HG02759 (cell line): ENCODE data around the gene PLXNB2.
A peak's percentile ranks its signal among the peaks of the same experiment; 100 is the strongest.
"Not testable (repeated sequence)": the region's sequence is repeated elsewhere in the genome, so short reads cannot be mapped to it uniquely, and the experiment has no call there.

ENCODE experiments used
- ATAC-seq: cut with Tn5 transposase; IDR thresholded peaks from one replicate; pipeline ENCODE4 v1.9.1; 2021; ENCODE audit warnings: mild to moderate bottlenecking, moderate library complexity; ENCODE audit not compliant: unreplicated experiment

The PLXNB2 gene

GRCh38 chr22:50282361-50283155, 24.9 kb downstream of the PLXNB2 start:
- no peak for ATAC-seq

DNA sequence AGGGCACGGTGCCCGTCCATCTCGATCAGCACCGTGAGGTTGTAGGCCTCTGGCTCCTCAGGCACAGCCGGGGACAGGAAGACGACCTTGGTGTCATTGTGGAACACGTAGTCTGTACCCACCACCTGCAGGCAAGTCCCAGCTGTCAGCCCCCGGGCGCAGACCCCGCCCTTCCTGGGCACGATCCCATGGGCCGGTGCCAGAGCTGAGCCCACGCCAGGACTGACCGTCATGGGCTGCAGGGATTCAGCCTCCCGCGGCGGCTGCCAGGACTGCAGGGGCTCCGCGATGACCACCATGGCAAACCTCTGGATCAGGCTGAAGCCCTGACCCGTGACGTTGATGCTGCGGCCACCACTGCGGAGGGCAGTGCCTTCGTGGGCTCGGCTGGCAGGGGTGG, 25.5 kb downstream of the PLXNB2 start:
- ATAC-seq = no peak

DNA sequence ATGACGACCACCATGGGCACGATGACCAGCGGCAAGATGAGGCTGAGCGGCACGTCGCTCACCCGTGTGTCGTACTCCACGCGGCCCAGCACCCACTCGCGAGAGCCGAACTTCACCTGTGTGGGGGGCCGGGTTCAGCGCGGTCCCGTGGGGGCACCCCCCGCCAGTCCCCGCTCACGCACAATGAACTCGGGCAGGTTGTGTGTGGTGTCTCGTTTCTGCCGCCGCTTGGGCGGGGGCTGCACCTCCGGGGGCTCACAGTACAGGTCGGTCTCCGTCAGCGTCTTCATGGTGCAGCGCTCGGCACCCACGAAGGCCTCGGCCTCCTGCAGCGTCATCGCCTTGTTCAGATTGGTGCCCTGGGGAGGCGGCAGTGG, 26.1 kb downstream of the PLXNB2 start:
- ATAC-seq = no peak

DNA sequence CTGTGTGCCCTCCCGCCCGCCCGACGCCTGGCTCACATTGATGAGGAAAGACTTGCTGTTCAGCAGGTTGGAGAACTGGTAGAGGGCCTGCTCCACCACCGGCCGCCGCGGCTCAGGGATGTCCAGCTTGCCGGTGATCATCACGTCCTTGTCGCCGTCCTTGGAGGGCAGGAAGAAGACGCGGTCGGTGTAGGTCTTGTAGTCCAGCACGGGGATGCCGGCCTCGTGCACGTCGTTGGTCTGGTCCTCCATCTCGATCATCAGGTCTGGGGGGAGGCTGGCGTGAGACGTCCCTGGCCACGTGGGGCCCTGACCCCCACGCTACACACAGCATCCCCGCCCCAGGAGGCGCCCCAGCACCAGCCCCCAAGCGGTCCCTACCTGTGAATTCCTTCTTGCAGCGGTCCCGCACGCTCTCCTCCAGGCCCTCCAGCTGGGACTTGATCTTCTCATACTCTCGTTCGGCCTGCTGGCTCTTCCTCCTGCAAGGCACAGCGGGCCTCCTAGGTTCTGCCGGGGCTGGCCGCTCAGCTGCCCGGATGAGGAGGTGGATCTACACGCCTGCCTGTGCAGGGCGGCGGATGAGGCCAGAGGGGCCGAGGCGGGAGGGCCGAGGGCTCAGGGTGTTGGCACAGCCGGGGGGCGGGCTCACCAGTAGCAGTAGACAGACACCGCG, 26.6 kb downstream of the PLXNB2 start:
- no peak for ATAC-seq

GRCh38 chr22:50280022-50280707, 27.3 kb downstream of the PLXNB2 start:
- ATAC-seq = no peak

DNA sequence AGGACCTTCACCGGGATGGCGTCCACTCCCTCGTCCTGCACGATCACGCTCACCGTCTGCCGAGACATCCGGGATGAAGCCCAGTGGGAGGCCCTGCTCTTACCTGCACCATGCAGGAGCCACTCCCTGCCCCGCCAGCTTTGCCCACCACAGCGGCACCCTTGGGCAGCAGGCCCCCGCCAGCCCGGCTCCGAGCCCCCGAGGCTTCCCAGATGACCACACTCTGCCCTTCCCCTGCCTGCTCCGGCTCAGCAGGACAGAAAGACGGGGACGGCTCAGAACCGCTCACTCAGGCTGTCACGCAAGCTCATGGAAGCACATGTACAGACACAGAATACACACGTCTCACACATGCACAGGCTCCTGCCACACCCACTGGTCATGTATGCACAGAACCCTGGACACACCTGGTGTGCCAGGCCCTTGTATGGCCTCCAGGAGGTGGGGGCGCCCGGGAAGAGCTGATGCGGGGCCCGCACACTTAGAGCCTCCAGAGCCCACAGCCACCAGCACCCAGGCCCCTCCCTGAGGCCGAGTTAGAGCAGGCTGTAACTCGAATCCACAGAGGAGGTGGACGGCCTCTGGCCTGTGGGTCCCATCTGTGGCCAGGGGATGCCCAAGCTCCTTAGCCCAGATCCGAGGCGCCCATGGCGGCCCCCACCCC, 28.4 kb downstream of the PLXNB2 start:
- no peak for ATAC-seq

DNA sequence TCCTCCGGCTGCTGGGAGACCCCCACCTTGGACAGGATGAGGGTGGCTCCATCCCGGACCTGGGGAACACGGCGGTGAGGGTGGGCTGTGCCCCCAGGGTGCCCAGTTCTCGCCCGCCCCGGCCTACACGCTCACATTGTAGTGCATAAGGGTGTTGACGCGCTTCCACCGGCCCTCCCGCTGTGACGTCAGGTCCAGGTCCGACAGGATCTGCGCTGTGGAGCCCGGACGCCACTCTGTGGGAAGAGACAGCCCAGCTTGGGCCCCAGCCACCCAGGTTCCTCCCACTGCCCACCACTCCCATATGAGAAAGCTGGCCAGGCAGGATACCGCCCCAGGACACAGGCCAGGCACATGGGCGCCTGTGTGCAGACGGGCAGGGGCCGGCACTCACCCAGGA, 29.0 kb downstream of the PLXNB2 start:
- no peak for ATAC-seq

DNA sequence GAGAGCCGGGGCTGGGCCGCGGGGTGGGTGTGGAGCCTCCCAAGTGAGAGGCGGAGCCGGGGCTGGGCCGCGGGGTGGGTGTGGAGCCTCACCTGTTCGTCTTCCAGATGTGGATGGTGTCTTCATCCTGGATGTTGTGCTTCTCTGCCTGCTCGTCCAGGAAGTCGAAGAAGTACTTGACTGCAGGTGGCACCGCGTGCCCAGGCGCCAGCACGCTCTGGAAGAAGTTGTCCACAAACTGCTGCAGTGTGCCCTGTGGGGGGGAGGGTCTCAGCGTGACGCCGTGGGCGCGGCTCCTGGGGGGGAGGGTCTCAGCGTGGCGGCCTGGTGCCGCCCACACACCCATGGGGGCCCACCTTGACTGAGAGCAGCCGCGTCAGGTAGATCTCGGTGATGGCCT, 29.7 kb downstream of the PLXNB2 start:
- ATAC-seq = no peak

DNA sequence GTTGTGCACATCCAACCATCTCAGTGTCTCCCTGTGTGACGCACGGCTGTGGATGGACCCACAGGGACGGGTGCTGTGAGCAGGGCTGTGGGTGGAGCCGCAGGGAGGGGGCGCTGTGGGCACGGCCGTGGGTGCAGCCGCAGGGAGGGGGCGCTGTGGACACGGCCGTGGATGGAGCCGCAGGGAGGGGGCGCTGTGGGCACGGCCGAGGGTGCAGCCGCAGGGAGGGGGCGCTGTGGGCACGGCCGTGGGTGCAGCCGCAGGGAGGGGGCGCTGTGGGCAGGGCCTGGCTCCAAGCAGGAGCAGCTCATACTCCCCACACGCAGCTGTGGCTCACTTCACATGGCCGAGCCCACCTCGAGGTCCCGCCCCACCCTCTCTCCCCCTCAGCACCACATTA, 31.3 kb downstream of the PLXNB2 start:
- ATAC-seq = peak; percentile 71

GRCh38 chr22:50275181-50276055, 32.0 kb downstream of the PLXNB2 start:
- no peak for ATAC-seq

DNA sequence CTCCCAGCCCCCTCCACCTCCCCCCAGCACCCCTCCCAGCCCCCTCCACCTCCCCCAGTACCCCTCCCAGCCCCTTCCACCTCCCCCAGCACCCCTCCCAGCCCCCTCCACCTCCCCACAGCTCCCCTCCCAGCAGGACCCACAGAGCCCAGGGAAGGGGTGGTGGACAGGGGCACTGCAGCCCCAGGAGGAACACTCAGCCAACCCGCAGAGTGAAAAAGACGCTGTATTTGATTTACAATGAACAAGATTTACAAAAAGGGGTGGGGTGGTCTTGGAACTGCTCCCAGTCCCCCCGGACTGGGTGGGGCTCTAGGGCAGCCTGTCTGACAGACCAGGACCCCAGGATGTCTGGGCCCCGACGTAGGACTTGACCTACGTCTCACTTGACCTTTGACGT, 32.7 kb downstream of the PLXNB2 start:
- ATAC-seq = no peak

GRCh38 chr22:50274311-50274710, 33.1 kb downstream of the PLXNB2 start:
- ATAC-seq = no peak

- not testable (repeated sequence) for ATAC-seq
These were observed 33.7 kb downstream of the PLXNB2 start for GRCh38 chr22:50273781-50274180.

DNA sequence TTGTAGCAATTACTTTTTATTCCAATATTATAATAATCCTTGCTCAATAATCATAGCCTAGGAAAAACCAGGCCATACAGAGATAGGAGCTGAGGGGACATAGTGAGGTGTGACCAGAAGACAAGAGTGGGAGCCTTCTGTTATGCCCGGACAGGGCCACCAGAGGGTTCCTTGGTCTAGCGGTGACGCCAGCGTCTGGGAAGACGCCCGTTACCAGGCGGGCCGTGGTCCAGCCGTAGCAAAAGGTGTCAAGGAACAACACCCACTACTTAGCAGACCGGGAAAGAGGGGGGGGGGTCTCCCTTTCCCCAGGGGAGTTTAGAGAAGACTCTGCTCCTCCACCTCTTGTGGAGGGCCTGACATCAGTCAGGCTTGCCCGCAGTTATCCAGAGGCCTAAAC, 34.1 kb downstream of the PLXNB2 start:
- ATAC-seq = not testable (repeated sequence)

DNA sequence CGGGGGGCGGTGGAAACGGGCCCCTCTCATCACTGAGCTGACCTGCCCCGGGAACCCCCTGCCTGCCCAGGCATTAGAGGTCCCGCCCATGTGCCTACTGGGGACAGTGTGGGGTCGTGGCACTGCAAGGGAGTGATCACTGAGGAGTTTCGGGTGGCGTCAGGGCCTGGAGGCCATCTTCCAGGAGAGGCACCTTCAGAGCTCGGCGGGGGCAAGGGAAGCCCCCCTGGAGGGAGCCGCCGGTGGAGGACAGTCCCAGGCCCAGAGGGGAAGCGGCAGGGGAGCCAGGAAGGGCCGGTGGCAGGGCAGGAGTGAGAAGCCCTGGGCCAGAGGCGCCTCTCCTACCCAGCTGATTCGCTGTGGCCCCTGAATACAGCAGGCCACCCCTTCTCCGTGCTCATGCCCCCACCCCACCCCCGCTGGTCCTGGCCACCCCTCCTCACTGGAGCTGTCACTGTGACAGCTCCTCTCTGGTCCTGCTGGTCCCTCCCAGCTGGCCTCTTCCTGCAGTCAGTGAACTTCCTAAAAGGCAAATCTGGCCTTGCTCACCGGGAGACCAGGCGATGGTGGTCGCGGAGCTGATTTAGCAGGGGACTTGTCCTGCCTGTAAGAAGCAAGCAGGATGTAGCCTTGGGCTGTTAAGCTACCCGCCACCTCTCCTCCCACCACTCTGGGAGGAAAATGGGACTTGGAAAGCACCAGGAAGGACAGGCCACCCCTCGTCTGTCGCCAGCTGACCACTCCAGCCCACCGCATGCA, 35.2 kb downstream of the PLXNB2 start:
- ATAC-seq = no peak

- ATAC-seq = peak; percentile 34
These were observed 35.9 kb downstream of the PLXNB2 start for GRCh38 chr22:50271519-50271970.

GRCh38 chr22:50270666-50271394, 36.6 kb downstream of the PLXNB2 start:
- no peak for ATAC-seq

- ATAC-seq = peak; percentile 42
These were observed 37.3 kb downstream of the PLXNB2 start, which contains the start of gene MAPK11 for GRCh38 chr22:50269970-50270665. Gene MAPK11, minus strand, starts transcription at chr22:50270380. Its CDS starts 88 bp downstream, at chr22:50270292.
